HG03439 (cell line): ENCODE results near the gene MORN5.
"Not testable (repeated sequence)": the region's sequence is repeated elsewhere in the genome, so short reads cannot be mapped to it uniquely, and the experiment has no call there.

ENCODE experiments used
- ATAC-seq: cut with Tn5 transposase; IDR thresholded peaks from one replicate; pipeline ENCODE4 v1.9.1; 2021; ENCODE audit warnings: mild to moderate bottlenecking, moderate library complexity; ENCODE audit not compliant: unreplicated experiment

The MORN5 gene

DNA sequence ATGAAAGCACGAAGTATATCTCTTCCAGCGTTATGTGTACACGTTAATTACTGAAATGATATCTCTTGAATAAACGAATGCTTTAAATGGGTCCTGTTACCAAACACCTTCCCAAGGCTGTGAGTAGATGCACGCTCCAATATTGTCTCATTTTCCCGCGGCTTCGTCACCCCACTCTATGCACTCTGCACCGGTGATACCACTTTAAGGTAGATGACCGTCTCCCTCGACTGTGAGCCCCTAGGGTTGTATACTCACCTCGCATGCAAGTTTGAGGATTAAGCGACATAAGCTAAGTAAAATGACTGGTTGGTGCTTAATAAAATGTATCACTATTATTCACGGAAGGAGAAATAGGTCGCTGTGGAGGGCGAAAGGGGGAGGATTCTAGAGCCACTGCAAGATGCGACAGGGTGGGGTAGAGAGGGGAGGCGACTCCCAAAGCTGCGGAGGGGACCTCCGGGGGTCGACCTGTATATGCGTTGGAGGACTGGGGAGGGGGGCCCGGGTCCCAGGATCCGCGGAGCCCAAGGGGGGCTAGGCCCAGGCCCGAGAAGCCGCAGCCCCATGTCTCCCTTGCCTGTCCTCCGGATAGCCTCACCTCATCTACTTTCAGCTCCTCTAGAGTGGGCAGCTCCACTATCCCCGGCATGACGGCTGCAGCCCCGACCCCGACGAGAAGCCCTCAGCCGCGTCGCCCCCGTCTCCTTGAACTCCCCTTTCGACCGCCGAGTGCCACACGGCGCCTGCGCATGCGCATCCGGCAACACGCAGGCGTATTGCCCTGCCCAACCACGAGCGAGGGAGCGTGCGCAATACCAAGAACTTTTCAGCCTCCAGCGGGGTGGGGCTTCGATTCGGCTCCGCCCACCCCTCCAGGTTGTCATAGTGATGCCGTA is at the start of gene MORN5, which contains the start of gene NDUFA8:
MORN5 (plus strand) TSS at position 883 of the 899 bp plus-strand sequence. CDS start 65 bp downstream, outside the sequence.
NDUFA8 (minus strand) TSS at position 754 of the 899 bp plus-strand sequence; CDS start at position 652, 102 bp downstream.
- ATAC-seq = peak; percentile 91

DNA sequence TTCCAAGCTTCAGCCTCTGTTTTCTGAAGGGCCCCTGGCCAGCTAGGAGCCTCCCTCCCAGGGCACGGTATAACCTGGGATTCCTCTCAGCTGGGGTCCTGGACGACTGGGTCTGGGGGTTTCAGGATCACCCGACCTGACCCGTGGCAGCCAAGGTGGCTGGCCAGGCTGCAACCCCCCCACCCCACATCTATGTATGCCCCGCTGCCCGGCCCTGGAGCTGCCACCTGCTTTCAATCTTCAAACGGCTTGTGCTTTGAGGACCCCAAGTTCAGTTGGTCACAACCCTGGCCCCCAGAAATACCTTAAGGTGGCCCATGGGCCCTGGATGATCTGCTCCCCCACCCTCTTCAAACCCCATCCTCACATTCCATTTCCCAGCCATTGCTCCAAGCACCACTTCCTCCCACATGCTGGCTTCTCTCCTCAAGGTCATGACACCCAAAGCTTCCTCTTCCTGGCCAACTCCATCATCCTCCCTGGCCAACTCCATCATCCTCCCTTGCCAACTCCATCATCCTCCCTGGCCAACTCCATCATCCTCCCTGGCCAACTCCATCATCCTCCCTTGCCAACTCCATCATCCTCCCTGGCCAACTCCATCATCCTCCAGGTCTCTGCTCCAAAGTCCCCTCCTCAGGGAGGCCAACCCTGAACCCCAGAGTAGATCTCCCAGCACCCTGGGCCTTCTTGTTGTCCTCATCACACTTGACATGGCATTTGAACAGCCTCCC is 49.4 kb upstream of the MORN5 start:
- ATAC-seq = no peak

GRCh38 chr9:122111413-122112085 is 48.2 kb upstream of the MORN5 start:
- no peak for ATAC-seq

- no peak for ATAC-seq
Measured at GRCh38 chr9:122112238-122112637, 47.5 kb upstream of the MORN5 start.

- no peak for ATAC-seq
Measured at GRCh38 chr9:122113574-122113973, 46.1 kb upstream of the MORN5 start.

GRCh38 chr9:122115176-122116035 is 44.3 kb upstream of the MORN5 start:
- no peak for ATAC-seq

- ATAC-seq = no peak
Measured at GRCh38 chr9:122116040-122116439, 43.7 kb upstream of the MORN5 start.

GRCh38 chr9:122116448-122117173 is 43.1 kb upstream of the MORN5 start:
- ATAC-seq = no peak

GRCh38 chr9:122117241-122117640 is 42.5 kb upstream of the MORN5 start:
- not testable (repeated sequence) for ATAC-seq

DNA sequence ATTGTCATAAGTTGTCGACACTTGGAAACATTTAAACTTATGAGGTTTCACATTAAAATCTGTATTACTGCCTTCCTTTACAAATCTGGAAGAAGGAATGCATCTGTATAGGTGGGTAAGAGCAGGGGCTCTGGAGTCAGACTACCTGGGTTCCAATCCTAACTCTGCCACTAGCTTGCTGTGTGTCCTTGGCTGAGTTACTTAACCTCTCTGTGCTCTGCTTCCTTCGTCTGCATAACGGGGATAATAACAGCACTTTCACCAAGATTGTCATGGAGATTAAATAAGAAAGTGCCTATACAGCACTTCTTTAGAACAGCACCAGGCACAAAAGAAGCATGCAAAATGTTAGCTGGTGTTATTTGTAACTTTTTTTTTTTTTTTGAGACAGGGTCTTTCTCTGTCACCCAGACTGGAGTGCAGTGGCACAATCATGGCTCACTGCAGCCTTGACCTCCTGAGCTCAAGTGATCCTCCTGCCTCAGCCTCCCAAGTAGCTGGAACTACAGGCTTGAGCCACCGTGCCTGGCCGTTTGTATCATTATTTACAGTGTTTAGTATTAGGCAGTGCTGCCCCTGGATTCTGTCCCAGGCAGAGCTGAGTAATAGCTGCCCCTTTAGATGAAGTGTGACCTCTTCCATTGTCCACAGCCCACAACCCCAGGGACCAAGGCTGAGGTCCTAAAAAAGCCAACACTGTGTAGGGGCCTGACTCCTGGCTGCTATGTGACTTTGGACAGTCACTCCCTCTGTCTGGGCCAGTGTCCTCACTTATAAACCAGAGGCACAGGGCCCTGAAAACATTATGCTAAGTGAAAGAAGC is 41.2 kb upstream of the MORN5 start:
- no peak for ATAC-seq

DNA sequence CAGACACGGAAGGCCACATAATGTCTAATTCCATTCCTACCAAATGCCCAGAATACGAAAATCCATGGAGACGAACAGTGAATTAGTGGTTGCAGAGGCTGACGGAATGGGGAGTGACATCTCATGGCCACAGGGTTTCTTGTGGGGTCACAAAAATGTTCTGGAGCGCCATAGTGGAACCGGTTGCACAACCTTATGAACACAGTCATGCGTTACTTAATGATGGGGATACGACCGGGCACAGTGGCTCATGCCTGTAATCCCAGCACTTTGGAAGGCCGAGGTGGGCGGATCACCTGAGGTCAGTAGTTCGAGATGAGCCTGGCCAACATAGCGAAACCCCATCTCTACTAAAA is 40.6 kb upstream of the MORN5 start:
- no peak for ATAC-seq

- no peak for ATAC-seq
Measured at GRCh38 chr9:122119721-122120120, 40.0 kb upstream of the MORN5 start.

- no peak for ATAC-seq
Measured at GRCh38 chr9:122120316-122121071, 39.2 kb upstream of the MORN5 start.

DNA sequence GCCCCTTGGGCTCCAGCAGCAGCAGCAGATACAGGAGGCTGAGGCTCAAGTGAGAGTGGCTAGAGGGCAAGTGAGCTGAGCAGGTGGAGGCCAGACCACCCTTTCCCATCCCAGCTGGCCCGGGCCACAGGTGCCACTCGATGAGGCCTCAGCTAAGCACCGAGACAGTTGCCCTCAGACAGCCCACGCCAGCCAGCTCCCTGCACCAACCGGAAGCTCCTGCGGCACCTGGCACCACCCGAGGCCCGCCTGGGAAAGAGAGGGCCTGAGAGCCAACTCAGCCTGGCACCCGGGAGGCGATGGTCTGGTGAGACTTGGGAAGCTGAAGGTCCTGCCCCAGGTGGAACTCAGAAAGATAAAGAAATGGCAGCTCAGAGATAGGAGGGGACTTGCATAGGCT is 38.3 kb upstream of the MORN5 start:
- no peak for ATAC-seq

DNA sequence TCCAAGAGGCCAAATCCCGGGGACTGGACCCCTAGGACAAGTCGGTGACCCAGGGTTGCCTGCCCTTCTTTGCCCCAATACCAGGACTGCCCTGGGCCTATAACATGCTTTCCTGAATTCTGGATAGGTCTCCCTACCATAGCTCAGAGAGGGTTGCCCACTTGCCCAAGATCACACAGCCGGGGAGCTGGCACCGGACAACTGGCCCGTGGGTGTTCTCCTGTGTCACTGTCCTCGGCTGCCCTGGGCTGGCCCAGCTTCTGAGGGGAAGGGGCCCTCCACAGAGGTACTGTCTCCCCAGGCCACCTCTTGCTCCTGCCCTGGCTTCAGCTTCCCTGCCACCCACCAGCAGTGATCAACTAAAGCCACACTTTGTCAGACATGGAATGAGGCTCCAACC is 37.8 kb upstream of the MORN5 start:
- no peak for ATAC-seq

- ATAC-seq = no peak
Measured at GRCh38 chr9:122122468-122122867, 37.2 kb upstream of the MORN5 start.

GRCh38 chr9:122122903-122123632 is 36.6 kb upstream of the MORN5 start:
- ATAC-seq = no peak

GRCh38 chr9:122124048-122124447 is 35.7 kb upstream of the MORN5 start:
- no peak for ATAC-seq
